Stimulated activated CD4-positive, alpha-beta T cell treated with anti-CD3 and anti-CD28 coated beads, Interleukin-15, amount 100 ng/mL, for 1 hour (primary cell): ENCODE results near the gene KSR1.
A peak's percentile ranks its signal among the peaks of the same experiment; 100 is the strongest.

ENCODE experiments used
- DNase-seq, 2 donors: peaks; one replicate each; pipeline ENCODE4 v3.0.0-alpha.2; 2020; ENCODE audit warnings: low read depth in 1 of 2, low spot score in 1 of 2

The KSR1 gene

DNA sequence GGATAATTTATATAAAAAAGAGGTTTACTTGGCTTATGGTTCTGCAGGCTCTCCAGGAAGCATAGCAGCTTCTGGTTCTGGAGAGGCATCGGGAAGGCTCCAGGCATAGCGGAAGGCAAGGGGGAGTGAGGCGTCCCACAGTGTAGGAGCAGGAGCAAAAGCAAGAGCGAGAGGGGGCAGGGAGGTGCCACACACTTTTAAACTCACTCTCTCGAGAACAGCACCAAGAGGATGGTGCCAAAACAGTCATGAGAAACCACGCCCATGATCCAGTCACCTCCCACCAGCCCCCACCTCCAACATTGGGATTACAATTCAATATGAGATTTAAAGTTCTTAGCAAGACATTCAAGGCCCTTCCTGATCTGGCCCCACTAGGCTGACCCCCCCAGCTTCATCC is 124.8 kb downstream of the KSR1 start:
- DNase-seq, result no peak

- DNase-seq, result no peak
Observed at GRCh38 chr17:27582696-27583095, 126.4 kb downstream of the KSR1 start.

DNA sequence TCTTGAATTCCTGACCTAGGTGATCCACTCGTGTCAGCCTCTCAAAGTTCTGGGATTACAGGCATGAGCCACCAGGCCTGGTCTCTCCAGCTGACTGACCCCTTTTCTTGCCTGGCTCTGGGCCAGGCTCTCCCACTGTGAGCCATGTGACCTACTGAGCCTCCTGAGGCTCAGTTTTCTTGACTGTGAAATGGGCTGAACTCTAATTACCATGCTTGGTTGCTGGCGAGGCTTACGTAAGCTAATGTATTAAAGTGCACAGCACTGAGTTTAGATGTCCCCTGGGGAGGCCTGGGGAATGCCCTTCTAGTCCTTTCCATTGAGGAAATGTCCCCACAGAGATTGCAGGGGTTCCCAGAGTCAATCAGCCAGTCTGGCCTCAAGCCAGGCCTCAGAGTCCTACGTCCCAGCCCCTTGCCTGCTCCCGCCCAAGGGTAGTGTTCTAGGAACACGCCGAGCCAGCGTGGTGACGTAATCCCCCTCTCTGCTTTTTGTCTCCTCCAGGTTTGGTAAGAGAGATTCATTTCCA is 129.0 kb downstream of the KSR1 start:
- no peak for DNase-seq

DNA sequence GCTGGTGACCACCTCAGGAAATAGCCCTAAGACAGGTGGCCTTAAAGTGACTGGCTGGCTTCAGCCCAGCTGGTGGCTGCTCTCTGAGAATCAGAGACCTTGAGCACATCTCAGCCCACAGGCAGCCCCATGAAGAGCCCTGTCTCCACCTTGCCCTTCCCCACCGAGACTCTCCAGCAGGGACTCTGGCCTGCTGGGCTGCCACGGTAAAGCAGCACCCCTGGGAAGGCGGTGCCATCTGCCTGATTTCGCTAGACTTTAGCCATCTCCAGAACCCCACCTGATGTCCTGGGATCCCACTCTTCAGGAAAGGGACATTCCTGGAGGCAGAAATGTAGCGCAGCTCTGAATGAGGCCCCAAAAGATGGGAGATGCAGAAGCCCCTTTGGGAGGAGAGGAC is 129.5 kb downstream of the KSR1 start:
- DNase-seq, result no peak

DNA sequence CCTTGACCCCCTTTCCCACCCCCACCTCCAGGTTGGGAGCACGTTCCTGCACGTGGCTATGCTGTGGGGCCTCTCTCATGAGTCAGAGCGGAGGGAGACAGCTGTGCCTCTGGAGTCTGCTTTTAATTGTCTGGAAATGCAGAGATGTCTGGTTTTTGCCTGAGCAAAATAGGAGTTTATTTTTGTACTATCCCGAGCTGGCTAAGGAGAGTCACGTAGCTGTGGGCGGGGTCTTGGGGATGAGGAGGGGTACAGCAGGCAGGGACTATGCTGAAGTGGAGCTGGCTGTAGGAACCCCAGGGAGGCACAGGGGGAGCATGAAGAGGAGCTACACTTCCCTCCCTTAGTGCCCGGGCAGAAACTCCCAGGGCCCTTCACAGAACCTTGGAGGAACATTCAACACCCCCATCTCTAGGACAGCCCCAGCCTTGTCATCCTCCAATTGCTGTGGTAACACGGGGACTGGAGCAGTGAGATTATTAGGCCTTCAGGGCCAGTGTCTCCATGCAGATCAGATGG is 130.0 kb downstream of the KSR1 start:
- DNase-seq, result no peak

- DNase-seq, result no peak
Observed at GRCh38 chr17:27588354-27588753, 132.1 kb downstream of the KSR1 start.

DNA sequence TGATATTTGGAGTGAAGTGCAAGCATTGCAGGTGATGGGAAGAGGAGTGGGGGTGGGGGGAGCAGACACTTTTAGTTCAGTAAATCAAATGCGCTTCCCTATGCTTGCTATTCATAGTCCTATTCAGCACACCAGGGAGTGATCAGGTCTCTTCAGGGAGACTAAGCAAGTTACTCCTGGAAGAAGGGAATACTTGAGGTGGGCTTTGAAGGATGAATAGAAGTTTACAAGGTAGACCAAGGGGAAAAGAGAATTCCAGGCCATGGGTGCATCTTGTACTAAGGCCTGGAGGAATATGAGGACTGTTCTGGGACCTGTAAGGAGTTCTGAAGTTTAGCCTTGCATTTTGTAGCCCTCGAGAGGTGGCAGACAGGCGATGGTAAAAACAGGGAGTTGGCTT is 134.6 kb downstream of the KSR1 start:
- no peak for DNase-seq

- no peak for DNase-seq
Observed at GRCh38 chr17:27591986-27592385, 135.7 kb downstream of the KSR1 start.

DNA sequence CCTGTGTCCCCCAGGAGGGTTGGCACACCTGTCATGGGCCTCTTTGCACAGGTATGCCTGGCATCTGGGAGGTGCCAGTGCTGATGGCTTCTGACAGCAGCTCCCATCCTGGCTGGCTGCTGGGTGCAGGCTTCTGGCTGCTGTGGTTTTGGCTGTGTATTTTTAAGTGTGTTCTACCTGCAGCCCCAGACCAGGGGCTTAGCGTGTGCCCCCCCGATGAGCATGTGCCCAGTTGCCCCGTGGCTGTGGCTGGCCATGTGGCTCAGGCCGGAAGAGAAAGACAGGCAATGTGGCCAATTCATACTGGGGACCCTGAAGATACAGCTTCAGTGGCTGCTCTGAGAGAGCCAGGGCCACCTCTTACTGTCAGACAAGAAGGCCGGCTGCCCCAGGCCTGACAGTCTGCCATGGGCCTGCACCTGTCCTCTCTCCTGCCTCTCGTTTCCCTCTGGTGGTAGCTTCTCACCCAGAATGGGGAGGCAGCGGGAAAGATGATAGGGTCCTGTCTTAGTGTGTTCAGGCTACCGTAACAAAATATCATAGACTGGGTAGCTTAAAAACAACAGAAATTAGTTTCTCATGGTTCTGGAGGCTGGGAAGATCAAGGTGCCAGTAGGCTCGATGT is 137.1 kb downstream of the KSR1 start:
- DNase-seq, result no peak

- DNase-seq, result no peak
Observed at GRCh38 chr17:27593857-27594255, 137.6 kb downstream of the KSR1 start.

DNA sequence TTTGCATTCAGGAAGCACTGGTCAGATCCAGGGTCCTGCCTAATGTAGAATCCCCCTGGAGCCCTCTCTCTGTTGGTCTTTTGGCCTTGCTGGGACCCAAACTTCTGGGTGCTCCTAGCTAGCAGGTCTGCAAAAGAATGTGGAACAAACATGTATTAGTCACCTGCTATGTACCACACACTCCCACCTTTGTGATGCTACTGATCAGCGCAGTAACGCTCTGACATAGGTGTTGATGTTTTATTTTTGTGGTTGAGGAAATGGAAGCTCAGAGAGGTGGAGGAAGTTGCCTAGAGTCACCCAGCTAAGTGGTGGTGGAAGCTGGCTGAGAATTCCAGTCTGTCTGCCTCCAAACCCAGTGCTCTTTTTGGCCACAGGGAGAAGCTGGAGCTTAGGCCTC is 139.0 kb downstream of the KSR1 start:
- DNase-seq, result no peak

DNA sequence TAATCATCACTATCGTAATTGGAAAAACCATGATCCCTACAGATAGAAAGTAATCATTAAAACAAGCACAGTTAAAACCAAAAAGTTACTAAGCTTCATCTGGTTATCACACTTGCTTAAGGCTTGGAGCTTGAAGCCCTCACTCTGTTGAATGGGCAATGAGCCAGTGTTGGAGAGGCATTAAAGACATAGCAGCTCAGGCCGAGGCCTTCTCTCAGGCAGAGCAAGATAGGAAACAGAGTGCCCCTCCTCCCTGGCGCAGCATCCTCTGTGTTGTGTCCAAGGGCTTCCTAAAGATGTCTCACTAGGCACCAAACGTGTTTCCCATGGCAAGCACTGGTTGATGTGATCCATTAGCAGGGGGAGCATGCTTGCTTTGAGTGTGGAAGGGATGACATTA is 139.8 kb downstream of the KSR1 start:
- no peak for DNase-seq

GRCh38 chr17:27596566-27597187 is 140.4 kb downstream of the KSR1 start:
- no peak for DNase-seq

- no peak for DNase-seq
Observed at GRCh38 chr17:27597188-27597580, 140.9 kb downstream of the KSR1 start.

DNA sequence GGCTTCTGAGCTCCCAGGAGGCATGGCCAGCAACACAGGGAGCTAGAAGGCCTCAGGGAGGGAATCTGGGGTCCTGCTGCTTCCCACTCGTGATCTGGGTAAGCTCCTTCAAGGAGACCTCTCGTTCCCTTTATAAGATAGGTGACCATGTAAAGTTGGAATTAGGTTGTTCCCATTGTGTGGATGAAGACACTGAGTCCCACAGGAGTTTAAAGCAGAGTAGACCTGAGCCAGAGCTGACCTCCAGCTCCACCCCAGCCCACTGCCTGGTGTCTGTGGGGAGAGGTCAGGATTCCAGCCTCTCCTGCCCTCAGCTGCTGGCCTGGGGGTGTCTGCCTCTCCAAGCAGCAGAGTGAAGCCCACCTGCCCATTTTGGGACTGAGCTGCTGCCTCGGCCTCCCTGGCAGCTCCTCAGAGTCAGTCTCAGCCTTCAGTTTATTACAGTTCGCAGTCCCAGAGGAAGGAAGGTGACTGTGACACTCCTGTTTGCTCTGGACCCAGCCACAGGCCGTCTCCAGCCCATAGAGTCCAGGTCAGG is 141.6 kb downstream of the KSR1 start:
- no peak for DNase-seq

DNA sequence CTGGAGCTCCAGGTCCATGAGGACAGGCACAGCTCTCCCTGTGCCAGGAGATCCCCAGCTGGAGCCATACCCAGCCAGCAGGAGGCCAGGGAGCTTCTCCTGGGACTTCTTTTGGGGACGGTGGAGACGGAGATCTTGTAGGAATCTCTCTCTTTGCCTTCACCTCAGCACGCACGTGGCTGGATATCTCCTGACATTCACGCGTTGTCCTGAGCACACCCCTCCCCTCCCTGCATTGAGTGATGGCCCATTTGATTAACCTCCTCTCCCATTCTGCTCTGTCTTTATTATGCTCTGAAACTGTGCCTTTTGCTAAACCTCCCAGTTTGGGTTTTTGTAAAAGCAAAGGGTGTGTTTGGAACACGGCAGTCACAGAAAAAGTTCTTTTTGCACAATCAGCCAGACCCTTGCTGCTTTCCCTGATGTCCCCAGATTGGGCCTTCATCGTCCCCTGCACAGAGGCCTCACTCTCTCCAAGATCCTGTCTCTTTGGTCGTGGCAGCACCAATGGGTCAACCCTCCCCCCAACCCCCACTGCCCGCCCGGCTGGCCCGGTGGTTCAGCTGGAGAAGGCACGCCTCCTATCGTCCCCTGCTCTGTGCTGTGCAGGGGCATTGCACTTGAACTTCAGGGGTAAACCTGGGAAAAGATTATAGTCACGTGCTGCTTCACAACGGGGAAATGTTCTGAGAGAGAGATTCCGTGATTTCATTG is 142.2 kb downstream of the KSR1 start:
- no peak for DNase-seq

DNA sequence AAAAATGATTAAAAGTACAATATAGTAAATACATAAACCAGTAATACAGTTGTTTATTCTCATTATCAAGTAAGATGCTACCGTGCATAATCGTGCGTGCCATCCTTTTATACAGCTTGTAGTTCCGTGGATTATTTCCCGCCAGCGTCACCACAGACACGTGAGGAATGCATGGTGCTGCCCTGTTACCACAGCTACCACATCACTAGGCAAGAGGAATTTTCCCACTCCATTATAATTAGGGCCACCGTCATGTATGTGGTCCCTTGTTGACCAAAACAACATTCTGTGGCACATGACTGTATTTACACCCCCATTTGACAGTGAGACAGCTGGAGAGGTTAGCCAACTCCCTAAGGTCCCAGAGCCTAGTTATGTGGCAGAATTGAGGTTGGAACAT is 144.2 kb downstream of the KSR1 start:
- DNase-seq, result no peak

DNA sequence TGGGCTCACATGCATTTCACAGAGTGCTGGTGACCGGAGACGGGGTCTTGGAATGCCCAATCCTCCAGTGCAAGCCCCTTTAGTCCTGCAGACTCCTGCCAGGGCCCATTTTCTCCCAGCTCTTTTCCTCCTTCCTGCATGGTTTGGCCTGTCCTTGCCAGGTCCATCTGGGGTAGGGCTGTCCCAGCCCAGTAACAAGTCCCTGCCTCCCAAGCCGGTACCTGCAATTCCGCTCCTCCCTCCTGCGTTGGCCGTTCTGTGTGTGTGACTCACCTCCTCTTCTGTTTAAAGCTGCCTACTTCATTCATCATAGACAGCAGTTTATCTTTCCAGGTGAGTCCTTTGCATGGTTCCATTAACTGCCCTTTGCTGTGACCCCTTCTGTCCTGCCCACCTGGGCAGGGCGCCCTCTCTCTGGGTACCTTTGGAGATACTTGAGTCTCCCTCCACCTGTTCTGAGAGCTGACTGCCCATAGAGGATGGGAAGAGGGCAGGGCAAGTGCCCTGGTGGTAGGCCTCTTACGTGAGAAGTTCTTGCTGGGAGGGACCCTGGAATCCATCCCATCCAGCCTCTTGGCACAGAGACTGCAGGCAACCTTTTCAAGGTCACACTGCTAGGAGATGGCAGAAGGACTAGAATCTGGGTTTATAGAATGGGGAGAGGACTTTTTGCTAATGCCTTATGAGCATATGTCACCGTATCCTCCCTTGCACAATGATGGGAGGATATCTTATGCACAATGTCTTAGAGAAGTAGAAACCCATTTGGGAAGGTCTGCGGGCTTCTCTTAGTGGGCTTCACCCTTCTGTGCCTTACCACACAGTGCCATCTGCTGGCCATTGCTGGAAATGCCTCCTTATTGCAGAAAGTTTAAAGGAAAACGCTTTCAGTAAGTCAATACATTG is 145.1 kb downstream of the KSR1 start:
- DNase-seq, result peak; percentile 63 to 70

DNA sequence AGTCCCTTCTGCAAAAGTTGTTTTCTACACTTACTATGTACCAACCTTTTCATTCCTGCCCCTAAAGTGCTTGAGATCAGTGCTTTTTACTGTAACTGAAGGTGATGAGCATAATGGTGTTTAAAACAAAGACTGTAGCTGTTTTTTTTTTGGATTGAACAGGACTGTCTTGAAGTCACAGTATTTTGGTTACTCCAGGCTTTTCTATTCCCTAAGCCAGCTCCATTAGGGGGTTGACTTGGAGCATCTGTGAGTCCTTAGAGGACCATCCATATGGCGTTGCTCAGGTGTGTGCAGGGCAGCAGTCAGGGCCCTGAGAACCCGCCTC is 145.7 kb downstream of the KSR1 start:
- DNase-seq, result no peak

GRCh38 chr17:27602721-27603420 is 146.6 kb downstream of the KSR1 start:
- DNase-seq, result peak; percentile 50 to 57

DNA sequence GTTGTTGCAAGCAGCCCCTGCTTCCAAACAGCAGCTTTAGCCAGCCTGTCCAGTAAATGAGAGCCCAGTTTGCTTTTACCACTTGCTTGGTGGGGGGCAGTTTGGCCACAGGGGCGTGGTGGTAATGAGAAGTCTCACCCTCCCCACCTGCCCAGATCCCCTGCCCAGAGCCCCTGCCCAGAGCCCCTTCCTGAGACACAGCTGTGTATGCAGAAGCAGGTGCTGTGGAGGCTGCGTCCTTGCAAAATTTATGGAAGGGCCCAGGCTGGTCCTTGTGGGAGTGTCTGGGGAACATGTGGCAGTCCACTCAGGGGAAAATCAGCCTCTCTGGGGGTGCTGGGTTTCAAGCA is 147.1 kb downstream of the KSR1 start:
- DNase-seq, result no peak
